ENCODE results near the gene DCLK2.

DCLK2 gene

DNA sequence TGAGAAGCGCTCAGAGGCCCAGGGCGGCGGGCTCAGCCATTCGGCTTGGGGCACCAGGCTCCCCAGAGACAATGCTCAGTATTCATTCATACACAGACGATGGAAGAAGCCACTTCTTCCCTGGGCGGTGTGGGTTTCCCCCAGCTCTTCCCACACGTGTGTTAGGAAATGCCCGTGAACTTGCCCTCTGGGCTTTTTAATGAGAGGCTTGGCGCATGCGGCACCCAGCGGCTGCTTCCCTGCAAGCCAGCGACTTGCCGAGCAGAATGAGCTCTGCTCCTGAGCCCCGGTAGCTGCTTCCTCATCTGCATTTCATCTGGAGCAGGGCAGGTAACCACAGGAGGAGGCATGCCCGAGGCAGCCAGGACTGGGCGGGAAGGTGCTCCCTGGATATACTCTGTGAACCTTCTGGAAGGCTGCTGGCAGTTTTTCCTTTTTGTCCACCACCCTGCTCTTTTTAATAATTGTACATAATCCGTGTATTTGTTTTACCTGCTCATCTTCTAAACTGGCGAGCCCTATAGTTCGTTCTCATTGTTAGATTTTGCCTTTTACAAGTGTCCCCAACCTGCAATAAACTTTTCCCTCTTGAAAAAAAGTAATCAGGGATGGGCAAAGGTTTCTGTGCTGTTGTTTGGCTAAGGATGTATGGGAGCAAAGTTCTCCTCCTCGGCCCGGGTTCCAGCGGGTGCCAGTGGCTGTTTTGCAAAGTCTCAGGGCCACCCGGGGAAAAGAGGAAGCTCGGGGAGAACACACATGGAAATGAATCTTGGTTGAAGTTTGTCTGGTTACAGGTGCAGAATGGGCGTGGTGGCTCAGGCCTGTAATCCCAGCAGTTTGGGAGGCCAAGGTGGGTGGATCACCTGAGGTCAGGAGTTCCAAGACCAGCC lies 178.8 kb downstream of the DCLK2 start:
- DNase-seq, result peak in 1 of 56 donors; percentile 13

DNA sequence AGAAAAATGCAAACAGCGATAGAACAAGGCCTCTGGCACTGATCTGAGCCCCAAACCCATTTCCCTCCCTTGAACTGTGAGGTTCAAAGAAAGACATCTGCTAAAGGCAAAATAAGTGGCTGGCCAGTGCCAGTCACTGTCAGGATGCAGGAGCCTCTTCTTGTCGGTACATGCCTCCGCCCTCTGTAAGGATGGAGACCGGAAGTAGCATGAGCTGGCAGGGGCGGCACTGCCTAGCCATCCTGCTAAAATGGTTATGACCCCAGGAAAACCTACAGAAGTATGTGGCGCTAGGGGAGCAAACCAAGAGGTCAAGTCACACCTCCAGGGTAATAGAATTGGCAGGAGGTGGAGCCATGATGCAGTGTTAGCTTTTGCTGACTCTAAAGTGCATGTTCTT lies 180.3 kb downstream of the DCLK2 start:
- no peak for DNase-seq

DNA sequence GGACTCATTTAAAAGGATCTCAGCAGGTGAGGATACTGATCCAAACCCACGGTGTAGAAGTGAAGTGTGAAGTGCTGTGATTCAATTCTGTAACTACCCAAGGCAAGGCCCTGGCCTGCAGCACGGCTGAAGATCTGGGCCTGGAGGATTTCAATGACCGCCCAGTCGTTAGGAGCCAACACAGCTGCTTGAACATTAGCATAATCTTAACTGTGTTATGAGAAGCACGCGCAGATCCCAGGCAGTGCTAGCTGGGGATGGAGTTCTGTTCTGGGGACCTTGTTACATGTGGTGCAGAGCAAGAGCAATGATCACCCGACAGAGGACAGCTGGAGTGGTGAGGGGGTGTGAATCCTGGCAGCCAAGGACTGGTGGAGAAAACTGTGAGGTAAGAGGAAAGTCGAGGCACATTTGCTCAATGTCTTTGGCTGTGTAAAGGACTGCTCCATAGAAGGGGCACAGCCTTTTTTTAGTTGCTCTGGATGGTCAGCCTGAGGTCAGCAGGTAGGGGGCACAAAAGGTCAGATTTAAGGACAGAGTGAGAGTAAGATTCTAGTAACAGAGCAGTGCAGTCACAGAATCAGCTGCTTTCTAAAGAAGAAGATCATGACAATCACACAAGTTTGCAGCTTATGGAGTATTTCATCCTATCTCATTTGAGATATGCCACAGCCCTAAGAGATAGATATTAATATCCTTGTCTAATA lies 181.8 kb downstream of the DCLK2 start:
- DNase-seq, result no peak

DNA sequence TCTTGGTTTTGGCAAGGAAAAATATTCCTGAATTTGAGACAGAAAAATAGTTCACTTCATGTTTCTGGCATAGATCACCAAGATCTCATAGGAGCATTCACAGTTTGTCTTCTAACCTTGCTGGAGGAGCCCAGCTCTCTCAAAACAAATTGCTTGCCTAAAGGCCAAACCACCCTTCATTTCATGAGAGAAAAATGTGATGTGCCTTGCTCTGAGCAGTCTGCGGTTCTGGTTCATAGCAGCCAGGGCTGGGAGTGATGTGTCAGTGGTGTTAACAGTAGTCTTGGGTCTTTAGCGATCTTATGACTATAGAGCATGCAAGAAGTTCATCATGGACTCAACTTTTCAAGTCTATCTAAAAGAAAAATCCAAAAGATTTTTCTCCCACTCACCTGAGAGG lies 183.3 kb downstream of the DCLK2 start:
- DNase-seq, result no peak

DNA sequence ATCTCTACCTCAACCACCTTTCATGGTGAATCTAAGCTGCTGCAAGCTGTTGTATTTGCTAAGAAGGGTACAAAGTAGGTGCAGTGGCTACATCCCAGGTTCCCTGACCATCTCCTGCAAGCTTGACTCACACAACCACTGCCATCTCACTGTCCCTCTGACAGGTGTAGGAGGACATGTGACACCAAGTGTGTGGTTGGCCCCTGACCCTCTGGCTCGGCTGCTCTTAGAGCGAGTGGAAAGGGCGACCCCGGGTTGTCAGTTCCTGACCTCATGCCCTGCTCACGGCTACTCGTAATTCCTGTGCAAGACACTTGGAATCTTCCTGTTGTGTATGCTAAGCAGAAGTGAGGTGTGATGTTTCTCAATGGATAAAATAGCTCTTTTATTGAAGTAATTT lies 184.4 kb downstream of the DCLK2 start:
- no peak for DNase-seq

DNA sequence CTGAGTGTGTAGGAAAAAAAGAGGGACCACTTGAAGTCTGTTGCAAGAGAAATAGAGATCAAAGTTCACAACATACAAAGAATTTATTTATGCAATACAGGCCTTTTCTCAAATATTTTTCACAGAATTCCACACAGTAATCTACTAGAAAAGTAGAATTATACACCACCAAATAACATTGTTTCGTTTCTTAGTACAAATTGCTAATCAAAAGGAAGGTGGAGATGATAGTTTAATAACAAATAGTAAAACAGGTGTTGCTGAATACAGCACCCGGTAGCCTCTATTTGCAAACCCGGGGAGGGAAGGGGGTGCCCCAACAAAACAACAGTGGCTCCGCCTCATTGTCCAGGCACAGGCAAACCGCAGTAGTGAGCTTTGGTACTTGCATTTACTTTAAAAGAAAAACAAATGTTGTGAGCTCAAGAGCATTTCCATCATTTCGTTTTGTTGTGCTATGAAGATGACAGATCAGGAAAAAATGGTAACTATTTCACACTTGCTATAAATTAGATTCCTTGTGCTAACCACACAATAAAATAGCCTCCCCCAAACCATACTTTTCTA lies 186.4 kb downstream of the DCLK2 start:
- no peak for DNase-seq

DNA sequence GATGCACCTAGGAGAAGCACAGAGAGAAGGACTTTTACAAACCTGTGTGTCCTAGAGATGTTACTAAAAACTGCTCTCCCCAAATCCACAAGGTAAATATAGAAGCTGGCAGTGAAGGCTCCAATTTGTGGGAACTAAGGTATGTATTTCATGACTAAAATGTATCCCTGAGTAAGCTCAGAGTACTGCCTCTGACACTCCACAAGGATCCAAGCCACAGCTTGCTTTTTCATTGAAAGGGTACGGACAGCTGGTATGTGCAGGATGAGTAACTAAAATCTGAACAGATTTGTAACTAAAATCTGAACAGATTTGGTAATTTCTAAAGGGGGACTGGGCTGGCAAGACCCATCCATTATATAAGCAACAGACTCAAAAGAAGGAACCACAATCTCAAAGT lies 187.6 kb downstream of the DCLK2 start:
- no peak for DNase-seq

DNA sequence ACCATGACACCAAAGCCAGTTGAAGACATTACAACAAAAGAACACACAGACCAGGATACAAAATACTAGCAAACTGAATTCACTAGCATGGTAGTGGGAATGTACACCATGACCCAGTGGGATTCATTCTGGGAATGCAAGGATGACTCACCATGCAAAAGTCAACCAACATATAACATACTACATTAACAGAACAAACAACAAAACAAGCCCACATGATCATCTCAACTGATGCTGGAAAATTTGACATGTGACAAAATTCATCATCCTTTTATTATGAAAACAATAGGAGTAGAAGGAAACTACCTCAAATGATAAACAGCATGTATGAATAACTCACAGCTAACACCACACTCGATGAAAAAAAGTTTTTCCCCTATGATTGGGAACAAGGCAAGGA lies 190.2 kb downstream of the DCLK2 start:
- DNase-seq, result no peak

DNA sequence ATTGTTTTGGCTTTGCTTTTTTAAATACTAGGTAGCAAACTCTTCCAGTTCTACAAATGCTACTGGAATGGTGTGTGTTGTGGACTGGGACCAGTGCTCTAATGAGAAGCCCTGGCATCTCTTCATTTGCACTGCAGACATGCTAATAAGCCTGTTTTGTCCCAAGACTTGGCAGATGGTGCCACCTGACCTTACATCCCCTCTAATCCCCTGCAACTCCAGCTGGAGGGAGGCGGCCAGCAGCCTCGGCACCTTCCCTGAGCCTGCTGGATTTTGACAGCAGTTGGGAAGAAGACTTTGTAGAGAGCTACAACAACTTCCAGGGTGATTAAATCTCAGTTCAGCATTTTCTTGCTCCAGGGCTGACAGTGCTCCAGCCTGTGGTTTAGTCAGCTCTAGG lies 200.0 kb downstream of the DCLK2 start:
- peak in 4 of 56 donors; percentile 9 to 29 (median 23) for DNase-seq

DNA sequence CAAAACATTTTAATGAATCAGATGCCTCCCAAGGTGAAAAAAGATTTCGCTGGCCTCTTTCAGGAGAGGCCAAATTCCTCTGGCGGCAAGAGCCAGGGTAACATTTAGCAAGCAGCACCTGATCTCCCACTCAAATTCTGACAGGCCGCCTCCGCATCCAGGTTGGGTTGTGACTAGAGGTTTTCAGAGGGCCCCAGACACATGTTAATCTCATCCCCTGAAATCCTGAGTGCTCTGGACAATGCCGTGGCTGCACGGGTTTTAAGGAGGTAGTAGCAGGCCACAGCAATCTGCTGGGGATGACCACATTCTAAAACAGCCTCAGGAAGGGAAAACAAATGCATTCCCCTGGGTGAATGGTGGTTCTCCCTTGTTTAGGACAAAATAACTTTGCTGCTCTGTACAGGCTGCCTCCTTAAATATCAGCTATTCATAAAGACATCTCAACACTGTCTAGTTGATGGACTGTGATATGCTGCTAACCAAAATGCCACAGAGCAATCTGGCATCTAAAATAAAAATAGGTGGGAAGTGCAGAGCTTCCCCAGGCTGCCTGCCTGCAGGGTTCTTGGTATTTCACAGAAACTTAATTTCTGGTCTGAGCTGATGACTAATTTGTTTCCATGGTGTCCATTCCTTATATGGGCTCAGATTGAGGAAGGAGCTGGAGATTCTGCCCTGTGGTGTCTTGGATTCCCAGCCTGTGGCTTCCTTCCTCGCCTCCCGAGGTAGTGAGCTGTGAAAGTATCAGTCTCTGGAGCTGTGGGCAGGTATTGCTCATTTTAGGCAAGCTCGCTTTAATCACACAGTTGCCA lies 202.0 kb downstream of the DCLK2 start:
- peak in 23 of 56 donors; percentile 8 to 65 (median 27) for DNase-seq

DNA sequence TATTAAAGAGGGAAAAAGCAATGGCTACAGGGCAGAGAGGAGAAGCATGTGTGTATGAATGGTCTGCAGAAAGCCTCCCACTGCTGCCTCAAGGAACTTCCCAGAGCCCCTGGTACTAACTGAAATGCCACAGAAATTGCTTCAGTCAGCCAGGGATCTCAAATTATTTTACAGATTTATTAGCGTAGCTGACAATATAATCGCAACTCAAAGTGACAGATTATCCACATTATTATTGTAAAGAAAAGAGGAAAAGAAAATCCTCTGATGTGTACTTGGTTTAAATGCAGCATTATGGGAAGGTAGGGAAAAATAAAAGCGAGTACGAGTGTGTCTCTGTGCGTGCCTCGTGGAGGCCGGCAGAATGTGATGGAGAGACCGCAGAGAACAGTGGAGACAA lies 202.7 kb downstream of the DCLK2 start:
- DNase-seq, result no peak

DNA sequence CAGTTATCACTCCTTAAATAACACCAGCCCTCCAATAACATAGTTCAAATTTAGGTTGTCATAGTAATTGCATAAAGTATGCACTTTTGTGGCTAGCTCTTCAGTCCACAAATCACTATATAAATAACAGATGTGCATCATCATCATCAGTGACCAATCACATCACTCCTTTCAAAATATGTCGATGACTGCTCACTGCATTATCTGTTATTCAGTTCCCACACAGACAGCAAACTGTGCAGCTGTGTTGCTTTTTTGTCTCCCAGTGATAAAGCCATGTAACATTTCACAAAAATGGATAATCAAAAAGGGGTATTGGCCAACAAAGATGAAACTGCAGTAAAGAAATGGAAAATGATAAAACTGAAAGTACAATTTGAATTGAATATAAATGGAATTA lies 205.4 kb downstream of the DCLK2 start:
- no peak for DNase-seq

DNA sequence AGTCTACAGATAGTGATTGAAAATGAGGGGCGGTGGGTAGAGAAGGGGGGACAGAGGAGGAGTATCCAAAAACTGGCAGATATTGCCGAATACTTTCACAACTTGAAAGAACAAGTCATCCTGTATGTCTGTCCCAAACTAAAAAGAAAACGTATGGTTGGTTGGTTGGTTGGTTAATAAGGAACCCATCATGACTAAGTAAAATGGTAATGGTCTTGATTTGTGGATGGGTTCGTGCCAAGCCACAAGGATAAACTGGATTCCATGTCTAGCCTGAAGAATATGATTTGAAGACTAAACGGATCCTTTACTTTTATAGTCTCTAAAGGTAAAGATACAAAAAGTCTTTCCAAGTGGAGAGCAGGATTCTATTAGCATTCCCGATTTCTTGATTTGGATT lies 208.4 kb downstream of the DCLK2 start:
- DNase-seq, result no peak

DNA sequence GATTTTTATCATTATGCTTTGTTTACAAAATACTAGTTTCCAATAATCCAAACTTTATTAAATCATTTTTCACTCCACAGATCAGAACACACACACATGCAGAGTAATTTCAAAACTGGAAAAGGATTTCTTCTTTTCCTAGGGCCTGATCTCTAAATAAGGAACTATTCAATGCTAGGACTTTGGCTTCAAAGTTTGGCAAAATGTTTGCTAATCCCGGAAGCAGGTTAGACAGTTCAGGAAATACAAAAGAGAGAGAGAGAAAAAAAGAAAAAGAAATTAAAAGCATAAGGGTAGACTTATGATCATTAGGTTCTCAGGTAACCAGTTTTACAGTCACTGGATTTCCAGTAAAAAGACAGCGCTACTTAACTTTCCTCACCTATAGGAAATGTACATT lies 211.0 kb downstream of the DCLK2 start:
- no peak for DNase-seq

DNA sequence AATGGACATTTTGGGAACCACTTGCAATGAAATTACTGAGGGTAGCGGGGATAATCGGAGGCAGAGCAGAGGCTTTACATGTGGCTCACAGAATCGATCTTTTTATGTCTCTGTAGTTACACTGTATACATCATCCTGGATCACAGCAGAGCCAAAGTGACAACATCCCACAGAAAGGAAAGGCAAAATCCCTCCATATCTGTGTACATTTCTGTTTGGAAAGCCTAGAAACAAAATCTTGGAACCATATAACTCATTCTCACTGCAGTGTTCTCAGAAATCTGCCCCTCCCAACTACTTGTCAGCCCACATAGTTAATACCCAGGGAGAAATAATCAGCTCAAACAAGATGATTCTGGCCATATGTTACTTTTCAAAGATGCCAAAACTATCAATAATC lies 211.6 kb downstream of the DCLK2 start:
- DNase-seq, result no peak

DNA sequence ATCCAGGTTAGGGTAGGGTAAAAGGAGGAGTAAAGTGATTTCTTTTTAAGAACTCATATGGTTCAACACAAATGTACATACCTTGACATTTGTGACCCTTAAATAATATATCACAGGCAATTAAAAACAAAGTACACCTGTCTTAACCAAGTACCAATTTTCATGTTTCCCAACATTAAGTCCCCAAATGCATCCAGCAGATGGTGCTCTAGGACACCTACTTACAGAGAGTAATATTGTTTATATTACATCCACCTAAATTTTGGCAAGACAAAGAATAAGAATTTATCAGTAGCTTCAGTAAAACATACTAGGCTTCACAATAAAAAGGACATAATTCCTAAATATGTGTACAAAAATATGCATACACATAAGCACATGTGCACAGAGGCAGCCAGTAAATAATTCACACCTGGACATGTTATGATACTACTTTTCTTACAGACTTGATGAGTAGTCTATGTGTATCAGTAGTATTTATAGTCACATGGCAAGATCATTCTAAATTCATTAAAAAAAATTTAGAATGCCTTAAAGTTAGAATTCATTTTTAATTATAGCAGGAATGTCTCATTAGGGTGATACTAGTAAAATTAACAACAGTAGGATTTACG lies 219.7 kb downstream of the DCLK2 start:
- DNase-seq, result peak in 7 of 56 donors; percentile 1 to 59 (median 10)

DNA sequence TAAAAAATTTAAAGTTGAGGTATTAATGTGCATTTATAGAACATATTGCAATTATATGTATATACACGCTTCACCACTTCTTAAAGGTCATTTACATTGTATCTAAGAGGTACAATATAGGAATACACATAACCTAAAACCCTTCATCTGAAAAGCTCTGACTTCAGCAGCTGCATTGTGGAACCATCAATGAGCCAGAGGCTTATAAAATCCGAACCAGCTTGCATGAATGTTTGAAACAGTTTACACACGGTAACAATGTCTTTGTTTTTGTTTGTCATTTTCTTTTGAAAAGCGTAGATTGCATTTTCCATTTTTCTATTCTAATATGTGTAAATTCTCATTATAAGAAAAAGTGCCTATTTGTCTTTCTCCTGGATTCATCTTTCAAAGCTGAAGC lies 221.6 kb downstream of the DCLK2 start:
- no peak for DNase-seq

DNA sequence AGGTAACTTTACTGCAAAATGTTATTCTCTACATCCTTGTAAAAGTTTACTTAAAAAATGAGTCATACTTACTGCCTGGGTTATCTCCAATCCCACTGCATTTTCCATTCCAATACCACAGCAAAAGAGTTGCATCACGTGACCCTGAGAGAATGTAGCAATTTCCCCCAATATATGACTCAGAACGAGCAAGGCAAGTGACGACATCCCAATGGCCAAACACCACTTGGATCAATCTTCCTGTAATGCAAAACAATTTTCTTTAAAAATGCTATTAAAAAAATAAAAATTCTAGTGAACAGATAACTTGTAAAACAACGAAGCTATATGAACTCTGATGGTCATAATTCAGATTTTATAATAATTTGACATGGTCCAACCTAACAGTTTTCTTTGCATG lies 224.3 kb downstream of the DCLK2 start:
- no peak for DNase-seq

DNA sequence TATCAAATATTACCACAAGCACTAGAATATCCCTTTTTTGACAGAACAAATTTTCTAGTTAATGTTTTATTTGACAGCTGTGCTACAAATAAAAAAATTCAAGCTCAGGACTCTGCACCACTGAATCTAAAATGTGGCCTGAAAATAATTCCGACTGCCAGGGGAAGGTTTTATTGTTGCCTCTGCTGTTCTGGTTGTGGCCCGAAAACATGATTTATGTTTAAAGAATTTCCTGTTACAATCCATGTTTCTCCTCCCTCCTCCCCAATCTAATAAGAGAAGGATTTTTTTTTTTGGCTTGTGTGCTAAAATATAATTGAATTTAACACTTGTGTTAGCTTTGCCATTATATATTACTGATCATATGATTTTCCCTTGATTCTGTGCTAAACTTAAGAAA lies 227.8 kb downstream of the DCLK2 start:
- DNase-seq, result no peak

DNA sequence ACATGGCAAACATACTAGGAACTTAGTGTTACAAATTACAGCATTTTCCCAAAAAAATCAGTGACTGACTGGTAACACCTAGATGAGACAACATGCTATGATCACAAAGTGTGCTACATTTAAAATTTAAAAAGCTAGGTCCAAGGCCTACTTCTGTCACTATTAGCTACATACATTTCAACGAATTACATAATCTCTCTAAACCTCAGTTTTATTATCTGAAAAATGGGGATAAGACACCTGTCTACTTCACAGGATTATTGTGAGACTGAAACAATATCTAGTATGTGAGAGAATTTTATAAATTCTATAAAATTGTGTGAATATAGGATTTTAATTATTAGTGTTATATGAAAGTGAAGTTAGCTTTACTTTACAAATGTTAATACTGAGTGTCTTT lies 228.5 kb downstream of the DCLK2 start:
- no peak for DNase-seq
